H1 (cell line): ENCODE measurements around the gene NUB1. TPM values are rescaled to one million over a fixed set of nuclear protein-coding genes. Genes with fewer than 3 reads are reported as not detected.
A peak's percentile ranks its signal among the peaks of the same experiment; 100 is the strongest.

Experiments
- CTCF ChIA-PET: fragments of 300-600 bp; sonication (Branson Sonifier 250); formaldehyde crosslinking; loops from one replicate; lab custom pipeline; 2021; ENCODE audit not compliant: partially characterized antibody; lab: Charles Lee
- POLR2A ChIA-PET: fragments of 300-600 bp; sonication (Branson Sonifier 250); formaldehyde crosslinking; loops from one replicate; lab custom pipeline; 2021; ENCODE audit warnings: inconsistent platforms; ENCODE audit not compliant: partially characterized antibody; lab: Charles Lee
- DNase-seq, 2 experiments: peaks; one replicate each; pipeline versions ENCODE4 v3.0.0 to v3.0.0-alpha.2; 2010 to 2022; ENCODE audit warnings: low spot score in 2 of 2, low read depth in 1 of 2, mixed read lengths in 1 of 2
- FAIRE-seq: peaks from 2 replicates; lab custom pipeline; 2011; peaks lifted over from hg19 to GRCh38; lab: Jason Lieb, UNC
- H2AFZ ChIP-seq: 2 replicates; pipeline ENCODE4 v1.8.1; 2012; ENCODE audit warnings: low read length, inconsistent platforms
- H2AK5ac ChIP-seq: 2 replicates; pipeline ENCODE4 v1.6.1; 2013; ENCODE audit warnings: low read depth, low read length
- H2BK120ac ChIP-seq: replicated peaks from 2 replicates; pipeline ENCODE3; 2013; ENCODE audit warnings: low read depth, low read length, inconsistent platforms
- H2BK12ac ChIP-seq: 2 replicates; pipeline ENCODE4 v1.6.1; 2013; ENCODE audit warnings: low read depth, low read length
- H2BK15ac ChIP-seq: 2 replicates; pipeline ENCODE4 v1.6.1; 2013; ENCODE audit warnings: low read length
- H2BK20ac ChIP-seq: 2 replicates; pipeline ENCODE4 v1.6.1; 2013; ENCODE audit warnings: low read length
- H2BK5ac ChIP-seq: 2 replicates; pipeline ENCODE4 v1.6.1; 2013; ENCODE audit warnings: low read depth, low read length
- H3K14ac ChIP-seq: 2 replicates; pipeline ENCODE4 v1.6.1; 2013; ENCODE audit warnings: inconsistent platforms; ENCODE audit not compliant: insufficient read length
- H3K18ac ChIP-seq: 2 replicates; pipeline ENCODE4 v1.6.1; 2013; ENCODE audit warnings: low read length; ENCODE audit errors: extremely low read depth
- H3K23ac ChIP-seq: 2 replicates; pipeline ENCODE4 v1.6.1; 2013; ENCODE audit warnings: inconsistent platforms; ENCODE audit not compliant: insufficient read length
- H3K23me2 ChIP-seq: 2 replicates; pipeline ENCODE4 v1.6.1; 2013; ENCODE audit warnings: low read depth, low read length
- H3K27ac ChIP-seq: 2 replicates; pipeline ENCODE4 v1.6.1; 2011; ENCODE audit warnings: low read depth, low read length, inconsistent platforms
- H3K27me3 ChIP-seq, 4 experiments: replicated peaks in 1 of 4; 1 replicate in 1 of 4; 2 replicates in 3 of 4; pipeline versions ENCODE4 v1.6.1 to v1.8.1; 2011 to 2013; ENCODE audit warnings: low read length in 3 of 4, mild to moderate bottlenecking in 3 of 4, inconsistent platforms in 2 of 4, mixed read lengths in 2 of 4, moderate library complexity in 1 of 4; ENCODE audit not compliant: control insufficient read depth in 3 of 4, insufficient read depth in 3 of 4; ENCODE audit errors: extremely low read depth in 1 of 4
- H3K36me3 ChIP-seq, 4 experiments: 2 replicates each; pipeline versions ENCODE4 v1.6.1 to v1.8.1; 2011 to 2013; ENCODE audit warnings: mild to moderate bottlenecking in 4 of 4, low read length in 3 of 4, moderate library complexity in 2 of 4, control low read depth in 1 of 4, inconsistent platforms in 1 of 4; ENCODE audit not compliant: insufficient read depth in 4 of 4, control insufficient read depth in 2 of 4
- H3K4ac ChIP-seq: replicated peaks from 2 replicates; pipeline ENCODE3; 2013; ENCODE audit warnings: low read length, low read depth, mixed read lengths, inconsistent platforms; ENCODE audit not compliant: insufficient read length
- H3K4me1 ChIP-seq, 4 experiments: replicated peaks in 1 of 4; 1 replicate in 1 of 4; 2 replicates in 3 of 4; pipeline versions ENCODE4 v1.6.1 to v1.8.1; 2011 to 2013; ENCODE audit warnings: low read length in 3 of 4, inconsistent platforms in 2 of 4, mixed read lengths in 1 of 4; ENCODE audit not compliant: insufficient read depth in 4 of 4, control insufficient read depth in 3 of 4
- H3K4me2 ChIP-seq, 2 experiments: 2 replicates each; pipeline versions ENCODE4 v1.6.1 to v1.8.1; 2011 to 2013; ENCODE audit warnings: low read depth in 2 of 2, low read length in 2 of 2, control low read depth in 1 of 2, inconsistent platforms in 1 of 2, mild to moderate bottlenecking in 1 of 2; ENCODE audit not compliant: insufficient read depth in 1 of 2
- H3K4me3 ChIP-seq, 4 experiments: fragments of 200-600, 300-600 bp in 1 of 4; sonication (generic), shearing (Covaris generic), sonication (Bioruptor Twin) in 1 of 4; 2 replicates each; pipeline versions ENCODE4 v1.5.1 to v1.8.1; 2011 to 2016; ENCODE audit warnings: low read length in 4 of 4, low read depth in 3 of 4, control low read depth in 2 of 4, inconsistent platforms in 2 of 4, mild to moderate bottlenecking in 2 of 4, mixed read lengths in 1 of 4, moderate library complexity in 1 of 4; ENCODE audit not compliant: insufficient read depth in 2 of 4; ENCODE audit errors: extremely low read depth in 1 of 4
- H3K56ac ChIP-seq: replicated peaks from 2 replicates; pipeline ENCODE3; 2013; ENCODE audit warnings: low read depth, mild to moderate bottlenecking, mixed read lengths, low read length, inconsistent platforms; ENCODE audit not compliant: insufficient read length
- H3K79me1 ChIP-seq: 2 replicates; pipeline ENCODE4 v1.6.1; 2013; ENCODE audit warnings: low read depth, low read length, control low read depth
- H3K79me2 ChIP-seq, 2 experiments: 2 replicates each; pipeline versions ENCODE4 v1.6.1 to v1.8.1; 2012 to 2013; ENCODE audit warnings: low read length in 2 of 2, mild to moderate bottlenecking in 2 of 2, inconsistent platforms in 1 of 2; ENCODE audit not compliant: insufficient read depth in 2 of 2, control insufficient read depth in 1 of 2
- H3K9ac ChIP-seq, 4 experiments: replicated peaks in 1 of 4; 1 replicate in 1 of 4; 2 replicates in 3 of 4; pipeline versions ENCODE4 v1.6.1 to v1.8.1; 2011 to 2013; ENCODE audit warnings: low read depth in 3 of 4, low read length in 3 of 4, control low read depth in 2 of 4, mild to moderate bottlenecking in 2 of 4, moderate library complexity in 2 of 4, inconsistent platforms in 1 of 4; ENCODE audit errors: extremely low read depth in 1 of 4
- H3K9me3 ChIP-seq, 2 experiments: 2 replicates each; pipeline versions ENCODE4 v1.6.1 to v1.8.1; 2012 to 2013; ENCODE audit warnings: mild to moderate bottlenecking in 2 of 2, moderate library complexity in 2 of 2, control low read depth in 1 of 2, inconsistent platforms in 1 of 2, low read depth in 1 of 2, low read length in 1 of 2, mixed read lengths in 1 of 2; ENCODE audit not compliant: insufficient read depth in 2 of 2
- H4K20me1 ChIP-seq, 2 experiments: replicated peaks in 1 of 2; 2 replicates each; pipeline versions ENCODE3 to v1.8.1; 2011 to 2013; ENCODE audit warnings: inconsistent platforms in 2 of 2, low read length in 2 of 2, mild to moderate bottlenecking in 1 of 2; ENCODE audit not compliant: insufficient read depth in 2 of 2, control insufficient read depth in 1 of 2
- H4K5ac ChIP-seq: 2 replicates; pipeline ENCODE4 v1.6.1; 2013; ENCODE audit warnings: low read length, low read depth, mixed read lengths, inconsistent platforms; ENCODE audit not compliant: insufficient read length
- H4K8ac ChIP-seq: 2 replicates; pipeline ENCODE4 v1.8.0; 2013; ENCODE audit warnings: mild to moderate bottlenecking, moderate library complexity, low read length, inconsistent platforms; ENCODE audit not compliant: insufficient read depth; ENCODE audit errors: extremely low read depth
- H4K91ac ChIP-seq: replicated peaks from 2 replicates; pipeline ENCODE3; 2013; ENCODE audit warnings: low read length, mixed read lengths, inconsistent platforms; ENCODE audit not compliant: insufficient read length
- CEBPB ChIP-seq: IDR thresholded peaks from 2 replicates; pipeline ENCODE4 v1.6.1; 2012; ENCODE audit warnings: low read depth, low read length
- EP300 ChIP-seq, 2 experiments: IDR thresholded peaks; 1 replicate in 1 of 2; 2 replicates in 1 of 2; pipeline ENCODE4 v1.6.1; 2011 to 2012; ENCODE audit warnings: low read depth in 2 of 2, low read length in 2 of 2, mild to moderate bottlenecking in 2 of 2, borderline replicate concordance in 1 of 2, inconsistent platforms in 1 of 2, moderate library complexity in 1 of 2
- GABPA ChIP-seq: IDR thresholded peaks from 2 replicates; pipeline ENCODE4 v1.6.1; 2011; ENCODE audit warnings: mild to moderate bottlenecking, low read length, moderate library complexity, borderline replicate concordance; ENCODE audit not compliant: insufficient read depth
- KDM4A ChIP-seq: IDR thresholded peaks from one replicate; pipeline ENCODE4 v1.7.1; 2012; ENCODE audit warnings: low read depth, mild to moderate bottlenecking, moderate library complexity, low read length, inconsistent platforms; ENCODE audit not compliant: severe bottlenecking
- WGBS, 2 experiments: shearing (Covaris generic) in 1 of 2; methylation state at CpG; one replicate each; pipeline versions ENCODE4 v1.1.6 to v1.1.7; 2013 to 2015; ENCODE audit warnings: low lambda C conversion rate in 2 of 2, mixed read lengths in 2 of 2, inconsistent platforms in 1 of 2, low coverage in 1 of 2, missing lambda C conversion rate in 1 of 2; ENCODE audit not compliant: insufficient replicate concordance in 2 of 2, insufficient coverage in 1 of 2, insufficient read length in 1 of 2; ENCODE audit errors: extremely low coverage in 1 of 2, missing lambda C conversion rate in 1 of 2; 5-methylcytosine and 5-hydroxymethylcytosine counted together
- polyA plus RNA-seq, 7 experiments: library from polyadenylated mRNA; depleted of rRNA in 3 of 7; stranded (reverse) in 5 of 7; unstranded in 2 of 7; fragments of >200 nt in 5 of 7; fragments of 200-250 nt in 2 of 7; gene quantifications; 1 replicate in 5 of 7; 2 replicates in 1 of 7; 4 replicates in 1 of 7; pipeline versions ENCODE4 v1.2.1 to v1.2.3, GENCODE V29; 2011 to 2013; ENCODE audit warnings: missing spikeins in 2 of 7, mixed read lengths in 2 of 7
- total RNA-seq: library from RNA; stranded (reverse); fragmentation: NEBNext Ultra II Directional; extraction: Animal tissue kit (Norgen Biotek cat#: 25700); gene quantifications from 2 replicates; pipeline ENCODE4 v1.2.1, GENCODE V29; 2021

Gene NUB1
- total and polyA plus RNA-seq, 2 of the 8 experiments (the other 6 are each of a cell fraction or from before 2014, with no cell fraction given): 22.1 to 43.5 TPM

GRCh38 chr7:151425670-151426440 is 84.2 kb downstream of the NUB1 start:
- Histone ChIP-seq H3K14ac (no peak overlapping the region), H3K4me1 (peaks cover 5 to 20% (median 11%) of the 10 kb centered on the region in 4 experiments), H4K8ac (no peak overlapping the region), H2BK20ac (no peak overlapping the region), H3K27ac (no peak overlapping the region), H3K18ac (no peak overlapping the region), H3K23ac (no peak overlapping the region), H3K56ac (no peak overlapping the region), H3K79me1 (no peaks in the 10 kb centered on the region), H3K36me3 (no peaks in the 10 kb centered on the region), H3K23me2 (no peaks in the 10 kb centered on the region), H3K4me2 (no peak overlapping the region), H3K9ac (no peak overlapping the region), H3K27me3 (no peaks in the 10 kb centered on the region), H2BK12ac (no peak overlapping the region), H3K9me3 (peaks cover 4 to 5% of the 10 kb centered on the region in 2 experiments; a peak in 2 of 4 replicates), H4K91ac (no peak overlapping the region), H4K20me1 (no peaks in the 10 kb centered on the region), H3K4me3 (no peak overlapping the region), H3K79me2 (no peaks in the 10 kb centered on the region), H4K5ac (no peak overlapping the region), H2AK5ac (no peak overlapping the region), H2BK120ac (no peak overlapping the region), H2BK15ac (no peak overlapping the region), H2AFZ (no peak overlapping the region), H2BK5ac (no peak overlapping the region), H3K4ac (no peak overlapping the region)
- DNase-seq: no peak
- POLR2A ChIA-PET: interaction anchor here (0.6 to 1.9 kb wide), 5 partner anchors 9 to 207 kb away, joined by 3 to 5 read pairs (median 3); no protein-coding TSS in a partner anchor
- WGBS, 2 experiments: 86% methylated on average over 7 of the region's 7 CpGs; no CpG with 5 or more reads in 1 of the 2 experiments
- CTCF ChIA-PET: interaction anchor here (0.8 to 1.9 kb wide), 5 partner anchors 9 to 53 kb away, joined by 3 to 5 read pairs (median 4); no protein-coding TSS in a partner anchor
- no peak for FAIRE-seq
- TF ChIP-seq GABPA: no peak
- peak; percentile 80 for TF ChIP-seq CEBPB
- peak in 1 of 2 experiments; percentile 60; a peak in 1 of 3 replicates for TF ChIP-seq EP300 (IDR thresholded peaks at IDR 0.05; ENCODE audit: borderline replicate concordance in 1 of 2, low read depth in 2 of 2, low read length in 2 of 2)
- no peak for TF ChIP-seq KDM4A
